Neutrophil (primary cell): ENCODE results near the gene SNRPE.

Experiments used
- H3K27ac ChIP-seq: fragments of 200-600 bp; sonication (generic); 2 replicates; pipeline ENCODE4 v1.5.1; 2016; ENCODE audit warnings: mild to moderate bottlenecking, moderate library complexity
- H3K27me3 ChIP-seq: fragments of 200-600 bp; sonication (generic); 2 replicates; pipeline ENCODE4 v1.6.0; 2016; ENCODE audit warnings: mild to moderate bottlenecking
- H3K36me3 ChIP-seq: fragments of 200-600 bp; sonication (generic); 2 replicates; pipeline ENCODE4 v1.5.1; 2017
- H3K4me1 ChIP-seq, 2 experiments: fragments of 200-600 bp in 1 of 2; sonication (generic) in 1 of 2; 1 replicate in 1 of 2; 2 replicates in 1 of 2; pipeline versions ENCODE4 v1.5.1 to v1.6.1; 2013 to 2016; ENCODE audit warnings: low read depth in 1 of 2, low read length in 1 of 2, mild to moderate bottlenecking in 1 of 2, moderate library complexity in 1 of 2; ENCODE audit not compliant: control insufficient read depth in 1 of 2, insufficient read depth in 1 of 2
- H3K4me3 ChIP-seq, 2 experiments: fragments of 200-600 bp in 1 of 2; sonication (generic) in 1 of 2; 1 replicate in 1 of 2; 2 replicates in 1 of 2; pipeline ENCODE4 v1.5.1; 2013 to 2016; ENCODE audit warnings: low read depth in 1 of 2, low read length in 1 of 2, mild to moderate bottlenecking in 1 of 2, moderate library complexity in 1 of 2
- H3K9me3 ChIP-seq: fragments of 200-600 bp; sonication (generic); 2 replicates; pipeline ENCODE4 v1.5.1; 2016
- TF ChIP-seq, protein P1 (sequence below): fragments of 200-600 bp; sonication (generic); IDR thresholded peaks from 2 replicates; pipeline ENCODE4 v1.5.1; 2016; ENCODE audit warnings: antibody characterized with exemption

SNRPE gene

DNA sequence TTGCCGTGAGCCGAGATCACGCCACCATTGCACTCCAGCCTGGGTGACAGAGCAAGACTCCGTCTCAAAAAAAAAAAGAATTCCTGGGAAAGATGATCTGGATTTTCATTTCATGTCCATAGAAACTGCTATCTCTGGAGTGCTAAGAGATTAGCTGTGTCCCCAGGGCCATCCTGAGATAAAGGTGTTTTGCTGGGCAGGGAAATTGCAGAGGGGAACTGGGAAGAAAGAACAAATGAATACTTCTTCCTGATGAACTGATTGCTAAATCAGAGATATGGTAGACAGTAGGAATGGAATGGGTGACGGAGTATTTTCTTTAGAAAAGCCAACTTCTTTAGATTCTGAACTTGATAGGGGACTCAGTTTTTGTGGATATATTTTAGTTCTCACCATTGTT is 19.2 kb downstream of the SNRPE start:
- TF ChIP-seq, protein P1, sequence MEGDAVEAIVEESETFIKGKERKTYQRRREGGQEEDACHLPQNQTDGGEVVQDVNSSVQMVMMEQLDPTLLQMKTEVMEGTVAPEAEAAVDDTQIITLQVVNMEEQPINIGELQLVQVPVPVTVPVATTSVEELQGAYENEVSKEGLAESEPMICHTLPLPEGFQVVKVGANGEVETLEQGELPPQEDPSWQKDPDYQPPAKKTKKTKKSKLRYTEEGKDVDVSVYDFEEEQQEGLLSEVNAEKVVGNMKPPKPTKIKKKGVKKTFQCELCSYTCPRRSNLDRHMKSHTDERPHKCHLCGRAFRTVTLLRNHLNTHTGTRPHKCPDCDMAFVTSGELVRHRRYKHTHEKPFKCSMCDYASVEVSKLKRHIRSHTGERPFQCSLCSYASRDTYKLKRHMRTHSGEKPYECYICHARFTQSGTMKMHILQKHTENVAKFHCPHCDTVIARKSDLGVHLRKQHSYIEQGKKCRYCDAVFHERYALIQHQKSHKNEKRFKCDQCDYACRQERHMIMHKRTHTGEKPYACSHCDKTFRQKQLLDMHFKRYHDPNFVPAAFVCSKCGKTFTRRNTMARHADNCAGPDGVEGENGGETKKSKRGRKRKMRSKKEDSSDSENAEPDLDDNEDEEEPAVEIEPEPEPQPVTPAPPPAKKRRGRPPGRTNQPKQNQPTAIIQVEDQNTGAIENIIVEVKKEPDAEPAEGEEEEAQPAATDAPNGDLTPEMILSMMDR, result no peak
- Histone ChIP-seq H3K4me3 (no peak overlapping the region), H3K36me3 (no peaks in the 10 kb centered on the region), H3K27me3 (no peaks in the 10 kb centered on the region), H3K4me1 (no peaks in the 10 kb centered on the region), H3K27ac (no peak overlapping the region), H3K9me3 (no peaks in the 10 kb centered on the region)

DNA sequence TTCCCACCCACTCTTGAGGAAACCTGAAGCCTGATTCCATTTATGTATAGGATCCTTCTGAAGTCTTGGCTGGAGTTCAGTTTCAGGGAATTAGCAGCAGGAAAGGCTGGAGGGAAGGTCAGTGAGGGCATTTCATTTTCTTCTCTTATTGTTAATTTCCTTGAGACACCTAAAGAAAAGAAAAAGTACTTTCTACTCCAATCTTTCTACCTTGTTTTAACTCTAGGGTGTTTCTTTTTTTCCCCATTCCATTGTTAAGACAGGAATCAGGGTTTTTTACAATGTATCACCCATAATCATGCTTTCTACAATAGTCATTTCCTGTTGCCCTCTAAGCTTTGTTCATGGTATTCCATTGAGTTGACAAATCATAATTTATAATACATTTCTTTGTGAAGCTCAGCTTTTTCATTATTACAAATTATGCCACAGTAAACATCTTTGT is 27.4 kb downstream of the SNRPE start:
- TF ChIP-seq, protein P1, result no peak
- Histone ChIP-seq H3K27ac (no peak overlapping the region), H3K36me3 (no peaks in the 10 kb centered on the region), H3K4me3 (no peak overlapping the region), H3K4me1 (peaks cover 8 to 12% of the 10 kb centered on the region in 2 experiments), H3K27me3 (no peaks in the 10 kb centered on the region), H3K9me3 (no peaks in the 10 kb centered on the region)

DNA sequence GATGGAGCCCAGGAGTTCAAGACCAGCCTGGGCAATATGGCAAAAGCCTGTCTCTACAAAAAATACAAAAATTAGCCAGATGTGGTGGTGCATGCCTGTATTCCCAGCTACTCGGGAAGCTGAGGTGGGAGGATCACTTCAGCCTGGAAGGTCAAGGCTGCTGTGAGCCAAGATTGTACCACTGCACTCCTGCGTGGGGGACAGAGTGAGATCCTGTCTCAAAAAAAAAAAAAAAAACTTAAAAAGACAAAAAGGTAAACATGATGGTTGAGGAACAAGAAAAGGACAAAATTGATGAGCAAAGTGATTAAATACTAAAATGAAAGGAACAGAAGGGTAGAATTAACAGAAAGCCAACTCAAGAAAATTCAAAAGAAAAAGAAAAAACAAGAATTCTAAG is 30.6 kb downstream of the SNRPE start:
- TF ChIP-seq, protein P1, result no peak
- Histone ChIP-seq H3K9me3 (no peaks in the 10 kb centered on the region), H3K36me3 (no peaks in the 10 kb centered on the region), H3K4me1 (peaks cover 8 to 12% of the 10 kb centered on the region in 2 experiments), H3K27ac (no peak overlapping the region), H3K4me3 (no peak overlapping the region), H3K27me3 (no peaks in the 10 kb centered on the region)

DNA sequence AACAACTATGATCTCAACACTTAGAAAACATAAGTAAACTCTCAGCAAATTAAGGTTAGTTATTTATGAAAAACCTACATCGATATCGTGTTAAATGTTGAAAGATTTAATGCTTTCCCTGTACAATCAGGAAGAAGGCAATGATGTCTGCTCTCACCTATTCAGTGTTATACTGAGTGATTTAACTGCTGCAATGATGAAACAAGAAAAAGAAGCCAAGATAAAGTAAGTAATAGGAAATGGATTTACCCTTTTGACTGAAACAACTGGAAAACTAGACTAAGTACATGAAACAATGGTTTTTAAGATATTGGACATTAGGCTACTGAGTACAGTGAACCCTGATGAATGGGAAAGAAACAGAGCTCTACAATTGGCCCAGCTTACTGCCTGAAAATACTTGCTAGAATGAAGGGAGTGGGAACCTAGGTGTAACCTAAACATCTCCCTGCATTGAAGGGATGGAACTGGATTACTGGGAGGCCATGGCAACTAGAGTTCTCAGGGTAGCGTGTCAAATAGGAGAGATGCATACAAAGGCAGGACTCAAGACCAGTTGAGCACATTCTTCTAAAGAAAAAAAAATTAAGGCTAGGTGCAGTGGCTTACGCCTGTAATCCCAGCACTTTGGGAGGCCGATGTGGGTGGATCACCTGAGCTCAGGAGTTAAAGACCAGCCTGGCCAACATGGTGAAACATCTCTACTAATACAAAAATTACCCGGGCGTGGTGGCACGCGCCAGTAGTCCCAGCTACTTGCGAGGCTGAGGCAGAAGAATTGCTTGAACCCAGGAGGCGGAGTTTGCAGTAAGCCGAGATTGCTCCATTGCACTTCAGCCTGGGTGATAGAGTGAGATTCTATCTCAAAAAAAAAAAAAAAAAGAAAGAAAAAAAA is 37.3 kb downstream of the SNRPE start:
- H3K27me3 ChIP-seq, result peaks cover 6% of the 10 kb centered on the region
- H3K36me3 ChIP-seq, result no peaks in the 10 kb centered on the region
- TF ChIP-seq, protein P1, result no peak
- no peaks in the 10 kb centered on the region for H3K9me3 ChIP-seq
- no peak overlapping the region for H3K4me3 ChIP-seq
- H3K4me1 ChIP-seq, result no peaks in the 10 kb centered on the region
- H3K27ac ChIP-seq, result no peak overlapping the region

DNA sequence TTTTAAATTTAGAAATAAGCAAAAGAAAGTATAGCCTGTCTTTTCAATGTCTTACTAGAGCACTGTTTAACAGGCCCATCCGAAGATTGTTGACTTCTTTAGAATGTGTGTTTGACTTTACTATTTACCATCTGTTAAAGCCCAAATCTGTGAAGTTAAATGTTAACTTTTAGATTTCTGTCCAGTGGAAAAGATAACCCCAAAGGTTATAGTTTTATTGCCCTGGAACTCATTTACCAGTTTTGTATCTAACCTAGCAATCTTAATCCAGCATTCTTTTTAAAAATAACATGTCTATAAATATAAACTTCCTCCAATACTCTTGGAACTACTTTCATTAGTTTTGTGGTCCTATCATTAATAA is 37.9 kb downstream of the SNRPE start:
- no peaks in the 10 kb centered on the region for H3K9me3 ChIP-seq
- H3K4me1 ChIP-seq, result no peaks in the 10 kb centered on the region
- H3K27me3 ChIP-seq, result peaks cover 6% of the 10 kb centered on the region
- no peak overlapping the region for H3K27ac ChIP-seq
- H3K36me3 ChIP-seq, result no peaks in the 10 kb centered on the region
- H3K4me3 ChIP-seq, result no peak overlapping the region
- TF ChIP-seq, protein P1, result no peak
